HepG2 (cell line): ENCODE measurements around the gene RPP25L. TPM values are rescaled to one million over a fixed set of nuclear protein-coding genes. Genes with fewer than 3 reads are reported as not detected.

Experiments used
- HHEX ChIP-seq: IDR thresholded peaks from 2 replicates; pipeline ENCODE4 v1.6.1; 2016; ENCODE audit warnings: control low read depth
- HNF1B ChIP-seq: sonication (generic); formaldehyde crosslinking; IDR thresholded peaks from 2 replicates; pipeline ENCODE4 v1.5.1; 2020; ENCODE audit warnings: mild to moderate bottlenecking, moderate library complexity, missing genetic modification reagents
- IKZF1 ChIP-seq: fragments of 450-650 bp; IDR thresholded peaks from 2 replicates; pipeline ENCODE4 v1.7.1; 2016
- NRL ChIP-seq: sonication (generic); formaldehyde crosslinking; IDR thresholded peaks from 2 replicates; pipeline ENCODE4 v1.5.0; 2020; ENCODE audit warnings: missing genetic modification reagents, mild to moderate bottlenecking, moderate library complexity, borderline replicate concordance
- RERE ChIP-seq: IDR thresholded peaks from 2 replicates; pipeline ENCODE4 v1.6.1; 2016; ENCODE audit warnings: low read depth, missing genetic modification reagents, missing compliant biosample characterization
- SP4 ChIP-seq: sonication (generic); formaldehyde crosslinking; IDR thresholded peaks from 2 replicates; pipeline ENCODE4 v1.8.1; 2023; ENCODE audit warnings: mild to moderate bottlenecking, missing genetic modification reagents
- ZFP90 ChIP-seq: sonication (generic); formaldehyde crosslinking; IDR thresholded peaks from 2 replicates; pipeline ENCODE4 v1.8.0; 2022; ENCODE audit warnings: missing genetic modification reagents, mild to moderate bottlenecking, inconsistent platforms, borderline replicate concordance
- ZFP91 ChIP-seq: sonication (generic); formaldehyde crosslinking; IDR thresholded peaks from 2 replicates; pipeline ENCODE4 v1.9.0; 2022; ENCODE audit warnings: missing genetic modification reagents, mild to moderate bottlenecking, borderline replicate concordance
- ZFX ChIP-seq: sonication (generic); formaldehyde crosslinking; IDR thresholded peaks from 2 replicates; pipeline ENCODE4 v1.4.0; 2020; ENCODE audit warnings: mild to moderate bottlenecking, low read depth, missing genetic modification reagents, moderate library complexity
- ZGPAT ChIP-seq: IDR thresholded peaks from 2 replicates; pipeline ENCODE4 v1.6.1; 2016; ENCODE audit warnings: mild to moderate bottlenecking
- ZNF558 ChIP-seq: sonication (generic); formaldehyde crosslinking; IDR thresholded peaks from 2 replicates; pipeline ENCODE4 v1.9.0; 2022; ENCODE audit warnings: mild to moderate bottlenecking, missing genetic modification reagents, borderline replicate concordance
- ZNF567 ChIP-seq: sonication (generic); formaldehyde crosslinking; IDR thresholded peaks from 2 replicates; pipeline ENCODE4 v1.8.1; 2023; ENCODE audit warnings: mild to moderate bottlenecking, missing genetic modification reagents, borderline replicate concordance
- ZNF670 ChIP-seq: sonication (generic); formaldehyde crosslinking; IDR thresholded peaks from 2 replicates; pipeline ENCODE4 v1.8.0; 2022; ENCODE audit warnings: mild to moderate bottlenecking, missing genetic modification reagents, borderline replicate concordance
- ZNF770 ChIP-seq: sonication (generic); formaldehyde crosslinking; IDR thresholded peaks from 2 replicates; pipeline ENCODE4 v1.5.0; 2020; ENCODE audit warnings: mild to moderate bottlenecking, missing genetic modification reagents
- ZNF792 ChIP-seq: IDR thresholded peaks from 2 replicates; pipeline ENCODE4 v1.6.1; 2016
- polyA plus RNA-seq, 8 experiments: library from polyadenylated mRNA; depleted of rRNA in 3 of 8; stranded (reverse) in 7 of 8; unstranded in 1 of 8; fragments of >200 nt; fragmentation: Illumina TruSeq in 4 of 8; extraction: Trizol in 4 of 8; gene quantifications; 2 replicates each; pipeline versions ENCODE4 v1.2.1 to v1.2.3, GENCODE V29; 2011 to 2016; ENCODE audit warnings: low read depth in 4 of 8, missing spikeins in 1 of 8, mixed read lengths in 1 of 8; ENCODE audit not compliant: insufficient read depth in 1 of 8
- total RNA-seq, 5 experiments: library from RNA; depleted of rRNA; stranded (reverse); fragments of >200 nt; fragmentation: Illumina TruSeq; extraction: Trizol; gene quantifications; 2 replicates each; pipeline ENCODE4 v1.2.3, GENCODE V29; 2016; ENCODE audit warnings: low read depth in 1 of 5

The RPP25L gene
- total and polyA plus RNA-seq, 2 of the 13 experiments (the other 11 are each of a cell fraction or from before 2014, with no cell fraction given) = 24.5 to 27.3 TPM

GRCh38 chr9:34646211-34647083 lies 34.5 kb upstream of the RPP25L start, which contains the start of gene GALT (continued):
- peak; percentile 80 for TF ChIP-seq ZGPAT (CRISPR knock-in tag)
- TF ChIP-seq NRL = peak; percentile 92
- peak; percentile 99 for TF ChIP-seq ZFX (CRISPR knock-in tag)
- peak; percentile 67 for TF ChIP-seq ZNF792 (CRISPR knock-in tag)
- TF ChIP-seq ZNF670 = peak; percentile 68; the same call in 1 of the 2 replicates
- TF ChIP-seq ZNF567 = peak; percentile 80; the same call in 1 of the 2 replicates
- TF ChIP-seq SP4 (CRISPR knock-in tag) = peak; percentile 78
- peak; percentile 72; the same call in 1 of the 2 replicates for TF ChIP-seq ZFP90 (CRISPR knock-in tag)
- peak; percentile 63; the same call in 1 of the 2 replicates for TF ChIP-seq ZNF770 (CRISPR knock-in tag)
- 0 out of 2 replicates have a peak, but pooled peaks have one; percentile 38 for TF ChIP-seq RERE
- TF ChIP-seq ZFP91 (CRISPR knock-in tag) = peak; percentile 87; the same call in 1 of the 2 replicates
- peak; percentile 31; the same call in 1 of the 2 replicates for TF ChIP-seq ZNF558
- peak; percentile 9; the same call in 1 of the 2 replicates for TF ChIP-seq HHEX (CRISPR knock-in tag)
- no peak for TF ChIP-seq IKZF1
- peak; percentile 36; the same call in 1 of the 2 replicates for TF ChIP-seq HNF1B (CRISPR knock-in tag)
